H9 (cell line): ENCODE measurements around the gene SLC24A3. TPM values are rescaled to one million over a fixed set of nuclear protein-coding genes. Genes with fewer than 3 reads are reported as not detected.

Experiments
- DNase-seq: peaks from one replicate; pipeline ENCODE4 v3.0.0-alpha.2; 2017
- H2AFZ ChIP-seq: one replicate; pipeline ENCODE4 v1.6.1; 2013; ENCODE audit warnings: mild to moderate bottlenecking, low read length, control low read depth, moderate library complexity
- H2AK5ac ChIP-seq: 2 replicates; pipeline ENCODE4 v1.6.1; 2013; ENCODE audit warnings: low read length, control low read depth, mixed read lengths; ENCODE audit not compliant: insufficient read length
- H2BK120ac ChIP-seq: one replicate; pipeline ENCODE4 v1.6.1; 2013; ENCODE audit warnings: low read depth, mild to moderate bottlenecking, low read length, control low read depth, inconsistent platforms; ENCODE audit not compliant: poor library complexity, severe bottlenecking
- H2BK12ac ChIP-seq: 2 replicates; pipeline ENCODE4 v1.6.1; 2013; ENCODE audit warnings: low read length, control low read depth, mixed read lengths, low read depth; ENCODE audit not compliant: insufficient read length
- H2BK15ac ChIP-seq: 2 replicates; pipeline ENCODE4 v1.6.1; 2013; ENCODE audit warnings: low read depth, low read length, control low read depth
- H2BK20ac ChIP-seq: one replicate; pipeline ENCODE4 v1.6.1; 2013; ENCODE audit warnings: low read depth, mild to moderate bottlenecking, low read length, control low read depth, inconsistent platforms; ENCODE audit not compliant: poor library complexity, severe bottlenecking
- H2BK5ac ChIP-seq: 2 replicates; pipeline ENCODE4 v1.6.1; 2013; ENCODE audit warnings: low read length, control low read depth, mixed read lengths; ENCODE audit not compliant: insufficient read length
- H3K14ac ChIP-seq: 2 replicates; pipeline ENCODE4 v1.6.1; 2013; ENCODE audit warnings: low read length, control low read depth; ENCODE audit not compliant: insufficient read depth
- H3K18ac ChIP-seq: 2 replicates; pipeline ENCODE4 v1.6.1; 2013; ENCODE audit warnings: low read depth, mild to moderate bottlenecking, mixed read lengths, low read length, control low read depth; ENCODE audit not compliant: insufficient read length
- H3K23ac ChIP-seq: 2 replicates; pipeline ENCODE4 v1.6.1; 2013; ENCODE audit warnings: low read length, control low read depth, mixed read lengths, low read depth; ENCODE audit not compliant: insufficient read length
- H3K23me2 ChIP-seq: 2 replicates; pipeline ENCODE4 v1.6.1; 2013; ENCODE audit warnings: low read depth, mild to moderate bottlenecking, mixed read lengths, low read length, control low read depth; ENCODE audit not compliant: insufficient read length, poor library complexity, severe bottlenecking
- H3K27ac ChIP-seq: 2 replicates; pipeline ENCODE4 v1.5.1; 2013; ENCODE audit warnings: low read length, control low read depth, mixed read lengths, low read depth; ENCODE audit not compliant: insufficient read length
- H3K27me3 ChIP-seq: 2 replicates; pipeline ENCODE4 v1.6.1; 2013; ENCODE audit warnings: low read length, control low read depth, inconsistent platforms; ENCODE audit not compliant: insufficient read depth
- H3K4ac ChIP-seq: 2 replicates; pipeline ENCODE4 v1.6.1; 2013; ENCODE audit warnings: low read depth, mild to moderate bottlenecking, control low read depth, inconsistent platforms, low read length, moderate library complexity
- H3K4me1 ChIP-seq: 2 replicates; pipeline ENCODE4 v1.6.1; 2013; ENCODE audit warnings: low read length, control low read depth, inconsistent platforms; ENCODE audit not compliant: insufficient read depth
- H3K4me2 ChIP-seq: 2 replicates; pipeline ENCODE4 v1.6.1; 2013; ENCODE audit warnings: low read length, control low read depth, mixed read lengths; ENCODE audit not compliant: insufficient read length, insufficient read depth
- H3K56ac ChIP-seq: 2 replicates; pipeline ENCODE4 v1.6.1; 2013; ENCODE audit warnings: low read depth, mild to moderate bottlenecking, mixed read lengths, low read length, control low read depth; ENCODE audit not compliant: insufficient read length
- H3K79me1 ChIP-seq: 2 replicates; pipeline ENCODE4 v1.6.1; 2013; ENCODE audit warnings: low read depth, mild to moderate bottlenecking, moderate library complexity, low read length, control low read depth, inconsistent platforms; ENCODE audit not compliant: insufficient read depth, poor library complexity, severe bottlenecking
- H3K79me2 ChIP-seq: 2 replicates; pipeline ENCODE4 v1.6.1; 2013; ENCODE audit warnings: low read length, control low read depth, inconsistent platforms; ENCODE audit not compliant: insufficient read depth
- H3K9ac ChIP-seq: 2 replicates; pipeline ENCODE4 v1.6.1; 2013; ENCODE audit warnings: low read length, control low read depth, mixed read lengths; ENCODE audit not compliant: insufficient read length; ENCODE audit errors: extremely low read depth
- H3K9me3 ChIP-seq: one replicate; pipeline ENCODE4 v1.6.1; 2013; ENCODE audit warnings: low read depth, low read length, inconsistent platforms; ENCODE audit not compliant: control insufficient read depth
- H3T11ph ChIP-seq: one replicate; pipeline ENCODE4 v1.6.1; 2013; ENCODE audit warnings: mild to moderate bottlenecking, low read length, control low read depth, inconsistent platforms
- H4K20me1 ChIP-seq: one replicate; pipeline ENCODE4 v1.6.1; 2013; ENCODE audit not compliant: control insufficient read depth, insufficient read length, insufficient read depth
- H4K5ac ChIP-seq: 2 replicates; pipeline ENCODE4 v1.6.1; 2013; ENCODE audit warnings: low read depth, mild to moderate bottlenecking, mixed read lengths, low read length, control low read depth; ENCODE audit not compliant: insufficient read length
- H4K8ac ChIP-seq: replicated peaks from 2 replicates; pipeline ENCODE4 v1.6.1; 2013; ENCODE audit warnings: low read length, control low read depth, mixed read lengths, low read depth; ENCODE audit not compliant: insufficient read length
- H4K91ac ChIP-seq: 2 replicates; pipeline ENCODE4 v1.6.1; 2013; ENCODE audit warnings: low read depth, mild to moderate bottlenecking, moderate library complexity, mixed read lengths, low read length, control low read depth; ENCODE audit not compliant: insufficient read length
- H3K27ac Mint-ChIP-seq, 3 experiments: 2 replicates in 2 of 3; 3 replicates in 1 of 3; pipeline ENCODE4 v1.8.0; 2020 to 2021; ENCODE audit warnings: mixed read lengths in 3 of 3, mild to moderate bottlenecking in 1 of 3, moderate library complexity in 1 of 3
- H3K27me3 Mint-ChIP-seq: 2 replicates; pipeline ENCODE4 v1.8.0; 2021; ENCODE audit warnings: low read depth, mild to moderate bottlenecking, moderate library complexity, mixed read lengths
- H3K36me3 Mint-ChIP-seq, 3 experiments: 2 replicates in 2 of 3; 3 replicates in 1 of 3; pipeline ENCODE4 v1.8.0; 2020 to 2021; ENCODE audit warnings: low read depth in 3 of 3, mixed read lengths in 3 of 3; ENCODE audit not compliant: insufficient read depth in 1 of 3
- H3K4me1 Mint-ChIP-seq, 2 experiments: 2 replicates each; pipeline ENCODE4 v1.8.0; 2020; ENCODE audit warnings: mixed read lengths in 2 of 2
- H3K4me3 Mint-ChIP-seq, 2 experiments: 2 replicates in 1 of 2; 3 replicates in 1 of 2; pipeline ENCODE4 v1.8.0; 2020 to 2021; ENCODE audit warnings: mild to moderate bottlenecking in 2 of 2, mixed read lengths in 2 of 2, moderate library complexity in 1 of 2
- H3K9me3 Mint-ChIP-seq, 2 experiments: 2 replicates in 1 of 2; 3 replicates in 1 of 2; pipeline ENCODE4 v1.8.0; 2020; ENCODE audit warnings: mild to moderate bottlenecking in 2 of 2, mixed read lengths in 2 of 2, moderate library complexity in 1 of 2
- CTCF ChIP-seq: fragments of 200-600 bp; sonication (generic); conservative IDR thresholded peaks from 3 replicates; pipeline ENCODE4 v1.8.0; 2021; ENCODE audit warnings: antibody characterized with exemption, mild to moderate bottlenecking
- WGBS: extraction: QIAGEN DNeasy Blood & Tissue Kit; methylation state at CpG from one replicate; pipeline ENCODE4 v1.1.7; 2013; ENCODE audit warnings: missing lambda C conversion rate, low lambda C conversion rate, mixed read lengths; ENCODE audit not compliant: insufficient read length; ENCODE audit errors: extremely low coverage; 5-methylcytosine and 5-hydroxymethylcytosine counted together
- total RNA-seq: library from RNA; stranded (reverse); gene quantifications from 2 replicates; pipeline ENCODE4 v1.2.1, GENCODE V29; 2021

SLC24A3 gene
- total RNA-seq, 1 experiment from 2014 or later, result 0.83 TPM

- H3K4me1 Mint-ChIP-seq, result peaks cover 7 to 19% of the 10 kb centered on the region in 2 experiments
- Histone ChIP-seq H3K56ac (no peak overlapping the region), H3K9me3 (no peaks in the 10 kb centered on the region), H2BK5ac (no peak overlapping the region), H3K79me1 (no peaks in the 10 kb centered on the region), H3K18ac (no peak overlapping the region), H2AFZ (no peak overlapping the region), H3K27ac (no peak overlapping the region), H4K8ac (no peak overlapping the region), H3K27me3 (no peaks in the 10 kb centered on the region), H2BK20ac (no peak overlapping the region), H2AK5ac (no peak overlapping the region), H3K9ac (no peak overlapping the region), H3T11ph (no peak overlapping the region), H3K23ac (no peak overlapping the region), H4K91ac (no peak overlapping the region), H3K14ac (no peak overlapping the region), H3K4ac (no peak overlapping the region), H2BK15ac (no peak overlapping the region), H3K23me2 (no peaks in the 10 kb centered on the region), H2BK120ac (no peak overlapping the region), H3K79me2 (no peaks in the 10 kb centered on the region), H3K4me2 (no peak overlapping the region), H2BK12ac (no peak overlapping the region), H4K5ac (no peak overlapping the region), H3K4me1 (no peaks in the 10 kb centered on the region), H4K20me1 (no peaks in the 10 kb centered on the region)
- peaks cover 0 to 12% (median 3%) of the 10 kb centered on the region in 3 experiments; a peak in 4 of 7 replicates for H3K36me3 Mint-ChIP-seq
- no peak for DNase-seq
- no peaks in the 10 kb centered on the region; the same call in 1 of the 2 replicates for H3K27me3 Mint-ChIP-seq
- no peak for TF ChIP-seq CTCF
- H3K4me3 Mint-ChIP-seq, result no peak overlapping the region
- H3K27ac Mint-ChIP-seq, result no peak overlapping the region
- H3K9me3 Mint-ChIP-seq, result peaks cover 14 to 16% of the 10 kb centered on the region in 2 experiments
- no CpG with 5 or more reads among the region's 3 CpGs for WGBS
These were observed 326.1 kb downstream of the SLC24A3 start for GRCh38 chr20:19538556-19538955.
